ENCODE measurements around the gene OGDH. TPM values are rescaled to one million over a fixed set of nuclear protein-coding genes. Genes with fewer than 3 reads are reported as not detected.

OGDH gene
- total and polyA plus RNA-seq, 2 of the 4 experiments (the other 2 are of a cell fraction) = 47.4 to 56.5 TPM

DNA sequence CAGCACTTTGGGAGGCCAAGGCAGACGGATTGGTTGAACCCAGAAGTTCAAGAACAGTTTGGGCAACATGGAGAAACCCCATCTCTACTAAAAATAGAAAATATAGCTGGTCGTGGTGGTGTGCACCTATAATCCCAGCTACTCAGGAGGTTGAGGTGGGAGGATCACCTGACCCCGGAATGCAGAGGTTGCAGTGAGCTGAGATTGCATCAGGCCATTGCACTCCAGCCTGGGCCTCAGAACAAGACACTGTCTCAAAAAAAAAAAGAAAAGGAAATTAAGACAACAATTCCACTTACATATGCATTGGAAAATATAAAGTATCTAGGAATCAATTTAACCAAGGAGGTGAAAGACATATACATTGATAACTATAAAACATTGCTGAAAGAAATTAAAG, 7.2 kb upstream of the OGDH start:
- H2AK9ac ChIP-seq (replicated peaks; ENCODE audit: low read depth, low read length, poor library complexity) = no peak overlapping the region
- H2BK20ac ChIP-seq (ENCODE audit: low read depth, low read length) = no peak overlapping the region
- H3K27ac ChIP-seq (ENCODE audit: insufficient read depth, low read length) = no peak overlapping the region
- intact Hi-C loops (cut with micrococcal nuclease) = no loop called here
- POLR2A ChIA-PET (ENCODE audit: unreplicated experiment) = no interaction called here
- no peak overlapping the region for H3K9ac ChIP-seq (ENCODE audit: low read depth, low read length)
- H2BK15ac ChIP-seq (ENCODE audit: low read depth, low read length) = no peak overlapping the region
- ATAC-seq (ENCODE audit: low read depth) = no peak
- no peak overlapping the region for H2BK5ac ChIP-seq (ENCODE audit: low read depth, low read length, poor library complexity, severe bottlenecking)
- H4K8ac ChIP-seq (ENCODE audit: low read depth in 2 of 2, low read length in 2 of 2) = no peak overlapping the region
- TF ChIP-seq FOS (IDR thresholded peaks at IDR 0.05; ENCODE audit: low read depth, low read length) (no peak), MAFK (IDR thresholded peaks at IDR 0.05; ENCODE audit: low read depth, low read length) (no peak), NFE2L2 (IDR thresholded peaks at IDR 0.05; ENCODE audit: low read depth, low read length) (no peak), SMC3 (IDR thresholded peaks at IDR 0.05; ENCODE audit: low read depth, low read length) (no peak), RFX5 (IDR thresholded peaks at IDR 0.05; ENCODE audit: low read depth, low read length) (no peak), RCOR1 (IDR thresholded peaks at IDR 0.05; ENCODE audit: insufficient replicate concordance, low read length) (no peak), POLR2A (IDR thresholded peaks at IDR 0.05; ENCODE audit: low read depth, low read length) (no peak), CHD1 (IDR thresholded peaks at IDR 0.05; ENCODE audit: low read depth, low read length) (no peak), BHLHE40 (IDR thresholded peaks at IDR 0.05; ENCODE audit: low read depth, low read length) (no peak), CEBPB (IDR thresholded peaks at IDR 0.05; ENCODE audit: low read depth, low read length) (no peak), MXI1 (IDR thresholded peaks at IDR 0.05; ENCODE audit: borderline replicate concordance, low read depth, low read length) (no peak), RAD21 (IDR thresholded peaks at IDR 0.05; ENCODE audit: low read length) (no peak), MAZ (IDR thresholded peaks at IDR 0.05; ENCODE audit: borderline replicate concordance, low read depth, low read length) (no peak)
- TF ChIP-seq, protein P1, sequence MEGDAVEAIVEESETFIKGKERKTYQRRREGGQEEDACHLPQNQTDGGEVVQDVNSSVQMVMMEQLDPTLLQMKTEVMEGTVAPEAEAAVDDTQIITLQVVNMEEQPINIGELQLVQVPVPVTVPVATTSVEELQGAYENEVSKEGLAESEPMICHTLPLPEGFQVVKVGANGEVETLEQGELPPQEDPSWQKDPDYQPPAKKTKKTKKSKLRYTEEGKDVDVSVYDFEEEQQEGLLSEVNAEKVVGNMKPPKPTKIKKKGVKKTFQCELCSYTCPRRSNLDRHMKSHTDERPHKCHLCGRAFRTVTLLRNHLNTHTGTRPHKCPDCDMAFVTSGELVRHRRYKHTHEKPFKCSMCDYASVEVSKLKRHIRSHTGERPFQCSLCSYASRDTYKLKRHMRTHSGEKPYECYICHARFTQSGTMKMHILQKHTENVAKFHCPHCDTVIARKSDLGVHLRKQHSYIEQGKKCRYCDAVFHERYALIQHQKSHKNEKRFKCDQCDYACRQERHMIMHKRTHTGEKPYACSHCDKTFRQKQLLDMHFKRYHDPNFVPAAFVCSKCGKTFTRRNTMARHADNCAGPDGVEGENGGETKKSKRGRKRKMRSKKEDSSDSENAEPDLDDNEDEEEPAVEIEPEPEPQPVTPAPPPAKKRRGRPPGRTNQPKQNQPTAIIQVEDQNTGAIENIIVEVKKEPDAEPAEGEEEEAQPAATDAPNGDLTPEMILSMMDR (conservative IDR thresholded peaks at IDR 0.05; ENCODE audit: low read depth, low read length) = no peak
- TF ChIP-seq, protein P2, sequence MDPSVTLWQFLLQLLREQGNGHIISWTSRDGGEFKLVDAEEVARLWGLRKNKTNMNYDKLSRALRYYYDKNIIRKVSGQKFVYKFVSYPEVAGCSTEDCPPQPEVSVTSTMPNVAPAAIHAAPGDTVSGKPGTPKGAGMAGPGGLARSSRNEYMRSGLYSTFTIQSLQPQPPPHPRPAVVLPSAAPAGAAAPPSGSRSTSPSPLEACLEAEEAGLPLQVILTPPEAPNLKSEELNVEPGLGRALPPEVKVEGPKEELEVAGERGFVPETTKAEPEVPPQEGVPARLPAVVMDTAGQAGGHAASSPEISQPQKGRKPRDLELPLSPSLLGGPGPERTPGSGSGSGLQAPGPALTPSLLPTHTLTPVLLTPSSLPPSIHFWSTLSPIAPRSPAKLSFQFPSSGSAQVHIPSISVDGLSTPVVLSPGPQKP (IDR thresholded peaks at IDR 0.05; ENCODE audit: borderline replicate concordance, low read depth, low read length) = no peak
- TF ChIP-seq, protein P3, sequence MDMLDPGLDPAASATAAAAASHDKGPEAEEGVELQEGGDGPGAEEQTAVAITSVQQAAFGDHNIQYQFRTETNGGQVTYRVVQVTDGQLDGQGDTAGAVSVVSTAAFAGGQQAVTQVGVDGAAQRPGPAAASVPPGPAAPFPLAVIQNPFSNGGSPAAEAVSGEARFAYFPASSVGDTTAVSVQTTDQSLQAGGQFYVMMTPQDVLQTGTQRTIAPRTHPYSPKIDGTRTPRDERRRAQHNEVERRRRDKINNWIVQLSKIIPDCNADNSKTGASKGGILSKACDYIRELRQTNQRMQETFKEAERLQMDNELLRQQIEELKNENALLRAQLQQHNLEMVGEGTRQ (IDR thresholded peaks at IDR 0.05; ENCODE audit: low read depth, low read length) = no peak
- H3K18ac ChIP-seq (ENCODE audit: low read depth, low read length) = no peak overlapping the region
- no peak overlapping the region for H3K14ac ChIP-seq (replicated peaks; ENCODE audit: low read depth, low read length)
- H3K4me2 ChIP-seq (ENCODE audit: low read depth, low read length) = no peak overlapping the region
- BruUV-seq (replicated peaks) = no TSS peak
- H2BK120ac ChIP-seq (ENCODE audit: low read depth, low read length) = no peak overlapping the region
- dilution Hi-C loops (cut with HindIII; ENCODE audit: low sequenced_read_pairs, unreplicated experiment) = no loop called here
- no peak overlapping the region for H2AK5ac ChIP-seq (ENCODE audit: low read depth, low read length)
- H4K5ac ChIP-seq (ENCODE audit: low read depth, low read length) = no peak overlapping the region
- H3K56ac ChIP-seq (ENCODE audit: extremely low read depth, insufficient read depth, low read length) = no peak overlapping the region
- H3K36me3 ChIP-seq (ENCODE audit: control insufficient read depth, insufficient read depth, low read length) = no peaks in the 10 kb centered on the region
- CTCF ChIA-PET = no interaction called here
- no peak for DNase-seq
- H3K4ac ChIP-seq (ENCODE audit: low read depth, low read length) = no peak overlapping the region
- H3K9me3 ChIP-seq (ENCODE audit: control insufficient read depth, insufficient read depth, low read length) = no peaks in the 10 kb centered on the region
- no peak overlapping the region for H3K4me3 ChIP-seq (ENCODE audit: insufficient read depth, low read depth, low read length)
- no peak overlapping the region for H3K23ac ChIP-seq (ENCODE audit: low read depth, low read length)
- 0 out of 2 replicates have a peak, but pooled peaks cover 2% of the 10 kb centered on the region for H3K4me1 ChIP-seq (ENCODE audit: control insufficient read depth, insufficient read depth, low read length)
- no peaks in the 10 kb centered on the region for H3K79me1 ChIP-seq (ENCODE audit: low read depth in 1 of 2, low read length in 2 of 2)
- no peaks in the 10 kb centered on the region for H3K9me1 ChIP-seq (ENCODE audit: insufficient read depth, low read length)
- H2AFZ ChIP-seq (replicated peaks; ENCODE audit: low read length, poor library complexity) = no peak overlapping the region
- H4K20me1 ChIP-seq (ENCODE audit: insufficient read depth, low read length) = no peaks in the 10 kb centered on the region
- no peak overlapping the region for H4K91ac ChIP-seq (ENCODE audit: insufficient read depth, low read depth, low read length)
- in situ Hi-C loops (cut with MboI; ENCODE audit: low sequenced_read_pairs) = loop anchor here (10.0 kb wide), 2 partner anchors 246 to 536 kb away; partner anchors contain the start of gene H2AZ2
- no CpG with 5 or more reads among the region's 3 CpGs for WGBS, 2 experiments (ENCODE audit: extremely low coverage in 2 of 2, insufficient read length in 1 of 2)
- peaks cover 3% of the 10 kb centered on the region for H3K27me3 ChIP-seq (ENCODE audit: control insufficient read depth, insufficient read depth, low read length)

Measured in IMR-90 (cell line).